ENCODE results near the gene FAM89B. TPM values are rescaled to one million over a fixed set of nuclear protein-coding genes. Genes with fewer than 3 reads are reported as not detected.

FAM89B gene
- total RNA-seq, 1 donor from 2014 or later: 184 TPM

- no peak for TF ChIP-seq CTCF (IDR thresholded peaks at IDR 0.05; ENCODE audit: partially characterized antibody, unreplicated experiment)
- H3K27me3 Mint-ChIP-seq (ENCODE audit: unreplicated experiment): peaks cover 28% of the 10 kb centered on the region
- H3K4me1 Mint-ChIP-seq (ENCODE audit: low read depth, unreplicated experiment): peaks cover 16% of the 10 kb centered on the region
- H3K9me3 Mint-ChIP-seq (ENCODE audit: unreplicated experiment): peaks cover 19% of the 10 kb centered on the region
- H3K4me3 Mint-ChIP-seq (ENCODE audit: unreplicated experiment): peak overlapping the region; percentile 50
- DNase-seq: no peak
- H3K36me3 Mint-ChIP-seq (ENCODE audit: unreplicated experiment): no peaks in the 10 kb centered on the region
- no peak overlapping the region for H3K27ac Mint-ChIP-seq (ENCODE audit: unreplicated experiment)
Measured at GRCh38 chr11:65581928-65582327, 9.6 kb downstream of the FAM89B start.

- Mint-ChIP-seq H3K27me3 (ENCODE audit: unreplicated experiment) (peaks cover 20% of the 10 kb centered on the region), H3K4me3 (ENCODE audit: unreplicated experiment) (no peak overlapping the region), H3K4me1 (ENCODE audit: low read depth, unreplicated experiment) (peaks cover 10% of the 10 kb centered on the region), H3K9me3 (ENCODE audit: unreplicated experiment) (peaks cover 12% of the 10 kb centered on the region), H3K27ac (ENCODE audit: unreplicated experiment) (no peak overlapping the region), H3K36me3 (ENCODE audit: unreplicated experiment) (no peaks in the 10 kb centered on the region)
- no peak for TF ChIP-seq CTCF (IDR thresholded peaks at IDR 0.05; ENCODE audit: partially characterized antibody, unreplicated experiment)
- DNase-seq: no peak
Measured at GRCh38 chr11:65583589-65583988, 11.3 kb downstream of the FAM89B start.

- H3K27me3 Mint-ChIP-seq (ENCODE audit: unreplicated experiment): peaks cover 20% of the 10 kb centered on the region
- peaks cover 10% of the 10 kb centered on the region for H3K4me1 Mint-ChIP-seq (ENCODE audit: low read depth, unreplicated experiment)
- H3K4me3 Mint-ChIP-seq (ENCODE audit: unreplicated experiment): no peak overlapping the region
Measured at GRCh38 chr11:65584106-65584505, 11.8 kb downstream of the FAM89B start.

GRCh38 chr11:65584723-65585171, 12.4 kb downstream of the FAM89B start:
- H3K4me3 Mint-ChIP-seq (ENCODE audit: unreplicated experiment): no peak overlapping the region
- DNase-seq: no peak
- H3K9me3 Mint-ChIP-seq (ENCODE audit: unreplicated experiment): peaks cover 9% of the 10 kb centered on the region
- H3K4me1 Mint-ChIP-seq (ENCODE audit: low read depth, unreplicated experiment): peaks cover 10% of the 10 kb centered on the region
- no peak for TF ChIP-seq CTCF (IDR thresholded peaks at IDR 0.05; ENCODE audit: partially characterized antibody, unreplicated experiment)
- no peaks in the 10 kb centered on the region for H3K36me3 Mint-ChIP-seq (ENCODE audit: unreplicated experiment)
- H3K27ac Mint-ChIP-seq (ENCODE audit: unreplicated experiment): no peak overlapping the region
- peaks cover 22% of the 10 kb centered on the region for H3K27me3 Mint-ChIP-seq (ENCODE audit: unreplicated experiment)

More at GRCh38 chr11:65584106-65584505, 11.8 kb downstream of the FAM89B start:
- Mint-ChIP-seq H3K36me3 (ENCODE audit: unreplicated experiment) (no peaks in the 10 kb centered on the region), H3K27ac (ENCODE audit: unreplicated experiment) (no peak overlapping the region), H3K9me3 (ENCODE audit: unreplicated experiment) (peaks cover 10% of the 10 kb centered on the region)
- no peak for TF ChIP-seq CTCF (IDR thresholded peaks at IDR 0.05; ENCODE audit: partially characterized antibody, unreplicated experiment)
- no peak for DNase-seq

GRCh38 chr11:65585396-65586246, 13.3 kb downstream of the FAM89B start:
- Mint-ChIP-seq H3K27me3 (ENCODE audit: unreplicated experiment) (peaks cover 23% of the 10 kb centered on the region), H3K9me3 (ENCODE audit: unreplicated experiment) (peaks cover 10% of the 10 kb centered on the region), H3K27ac (ENCODE audit: unreplicated experiment) (peak overlapping the region; percentile 28), H3K36me3 (ENCODE audit: unreplicated experiment) (no peaks in the 10 kb centered on the region), H3K4me1 (ENCODE audit: low read depth, unreplicated experiment) (peaks cover 12% of the 10 kb centered on the region), H3K4me3 (ENCODE audit: unreplicated experiment) (no peak overlapping the region)
- no peak for TF ChIP-seq CTCF (IDR thresholded peaks at IDR 0.05; ENCODE audit: partially characterized antibody, unreplicated experiment)
- DNase-seq: no peak

Data from glutamatergic neuron (in vitro differentiated cells).